Stimulated activated naive CD8-positive, alpha-beta T cell treated with anti-CD3 and anti-CD28 coated beads, Interleukin-15, amount 100 ng/mL, for 72 hours (primary cell): Measurements from ENCODE around the gene C1orf210.
A peak's percentile ranks its signal among the peaks of the same experiment; 100 is the strongest.

Source experiments
- ATAC-seq: fragments of 150-1000 bp; cut with Tn5 transposase; 2 replicates; pipeline ENCODE4 v1.10.0; 2021; ENCODE audit warnings: mild to moderate bottlenecking, moderate library complexity
- DNase-seq, 2 donors: peaks; one replicate each; pipeline ENCODE4 v3.0.0; 2021 to 2022
- H3K27ac Mint-ChIP-seq, 2 donors: one replicate each; pipeline ENCODE4 v1.8.0; 2022; ENCODE audit warnings: mild to moderate bottlenecking in 2 of 2, mixed read lengths in 2 of 2, moderate library complexity in 2 of 2
- H3K27me3 Mint-ChIP-seq: one replicate; pipeline ENCODE4 v1.8.0; 2022; ENCODE audit warnings: mixed read lengths
- H3K4me1 Mint-ChIP-seq: one replicate; pipeline ENCODE4 v1.8.0; 2022; ENCODE audit warnings: mild to moderate bottlenecking, mixed read lengths
- H3K4me3 Mint-ChIP-seq, 2 donors: one replicate each; pipeline ENCODE4 v1.8.0; 2022; ENCODE audit warnings: mild to moderate bottlenecking in 2 of 2, mixed read lengths in 2 of 2, moderate library complexity in 1 of 2
- H3K9me3 Mint-ChIP-seq, 2 donors: one replicate each; pipeline ENCODE4 v1.8.0; 2022; ENCODE audit warnings: mixed read lengths in 2 of 2

C1orf210 gene

GRCh38 chr1:43288785-43289706 lies 3.7 kb upstream of the C1orf210 start:
- no peak overlapping the region for H3K27ac Mint-ChIP-seq
- H3K9me3 Mint-ChIP-seq: no peaks in the 10 kb centered on the region
- H3K27me3 Mint-ChIP-seq: peaks cover 13% of the 10 kb centered on the region
- H3K4me1 Mint-ChIP-seq: no peaks in the 10 kb centered on the region
- ATAC-seq (no peak), DNase-seq (no peak)
- H3K4me3 Mint-ChIP-seq: no peak overlapping the region

DNA sequence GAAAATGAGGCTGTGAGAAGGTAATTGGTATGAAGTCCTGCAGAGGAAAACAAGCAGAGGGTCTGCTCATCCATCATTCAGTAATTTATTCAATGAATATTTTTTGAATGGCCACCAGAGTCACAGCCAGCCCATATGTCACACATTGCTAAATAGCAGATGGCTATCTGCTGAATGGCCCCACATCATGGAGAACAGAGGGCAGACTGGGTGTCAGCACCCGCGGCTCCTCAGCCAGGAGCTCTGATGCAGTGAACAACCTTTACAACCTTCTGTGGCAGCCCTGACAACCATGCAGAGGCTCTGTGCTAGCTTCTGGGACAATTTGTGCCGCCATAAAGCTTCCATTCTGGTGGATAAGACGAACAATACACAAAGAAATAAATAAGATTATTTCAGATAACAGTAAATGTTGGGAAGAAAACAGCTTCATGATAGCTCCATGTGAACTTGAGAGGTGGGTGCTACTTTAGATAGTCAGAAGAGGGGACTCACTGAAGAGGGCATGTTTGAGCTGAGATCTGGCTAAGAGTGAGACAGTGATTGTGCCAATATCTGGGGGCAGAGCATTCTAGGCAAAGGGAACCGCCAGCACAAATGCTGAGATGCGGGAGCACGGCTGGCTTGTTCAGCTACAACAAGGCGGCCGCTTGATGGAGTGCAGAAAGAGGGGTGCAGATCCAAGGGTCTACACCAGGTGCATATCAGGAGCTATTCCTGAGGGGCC lies 2.8 kb upstream of the C1orf210 start:
- ATAC-seq: no peak
- no peak for DNase-seq
- Mint-ChIP-seq H3K4me3 (no peak overlapping the region), H3K27me3 (peaks cover 13% of the 10 kb centered on the region), H3K4me1 (peaks cover 1% of the 10 kb centered on the region), H3K9me3 (no peaks in the 10 kb centered on the region), H3K27ac (no peak overlapping the region)

DNA sequence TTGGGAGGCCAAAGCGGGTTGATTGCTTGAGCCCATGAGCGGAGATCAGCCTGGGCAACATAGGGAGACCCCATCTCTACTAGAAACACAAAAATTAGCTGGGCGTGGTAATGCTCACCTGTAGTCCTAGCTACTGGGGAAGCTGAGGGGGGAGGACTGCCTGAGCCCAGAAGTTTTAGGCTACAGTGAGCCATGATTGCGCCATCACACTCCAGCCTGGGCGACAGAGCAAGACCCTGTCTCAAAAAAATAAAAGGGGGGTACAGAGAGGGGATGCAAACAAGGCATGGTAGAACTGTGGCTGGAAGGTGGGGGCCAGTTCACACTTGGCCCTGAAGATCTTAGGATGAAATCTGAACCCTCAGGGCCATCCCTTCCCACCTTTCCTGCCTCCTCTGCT lies 1.2 kb upstream of the C1orf210 start:
- Mint-ChIP-seq H3K27me3 (peaks cover 13% of the 10 kb centered on the region), H3K27ac (no peak overlapping the region), H3K4me3 (no peak overlapping the region), H3K4me1 (peaks cover 13% of the 10 kb centered on the region), H3K9me3 (no peaks in the 10 kb centered on the region)
- DNase-seq (no peak), ATAC-seq (no peak)

GRCh38 chr1:43286115-43286514 lies 734 bp upstream of the C1orf210 start:
- ATAC-seq (no peak), DNase-seq (no peak)
- Mint-ChIP-seq H3K27ac (no peak overlapping the region), H3K9me3 (no peaks in the 10 kb centered on the region), H3K4me1 (peaks cover 13% of the 10 kb centered on the region), H3K4me3 (no peak overlapping the region), H3K27me3 (peaks cover 13% of the 10 kb centered on the region)

GRCh38 chr1:43284546-43285110 lies 753 bp downstream of the C1orf210 start:
- H3K4me3 Mint-ChIP-seq: no peak overlapping the region
- no peaks in the 10 kb centered on the region for H3K9me3 Mint-ChIP-seq
- H3K4me1 Mint-ChIP-seq: peaks cover 13% of the 10 kb centered on the region
- peaks cover 19% of the 10 kb centered on the region for H3K27me3 Mint-ChIP-seq
- ATAC-seq (no peak), DNase-seq (no peak)
- H3K27ac Mint-ChIP-seq: no peak overlapping the region

DNA sequence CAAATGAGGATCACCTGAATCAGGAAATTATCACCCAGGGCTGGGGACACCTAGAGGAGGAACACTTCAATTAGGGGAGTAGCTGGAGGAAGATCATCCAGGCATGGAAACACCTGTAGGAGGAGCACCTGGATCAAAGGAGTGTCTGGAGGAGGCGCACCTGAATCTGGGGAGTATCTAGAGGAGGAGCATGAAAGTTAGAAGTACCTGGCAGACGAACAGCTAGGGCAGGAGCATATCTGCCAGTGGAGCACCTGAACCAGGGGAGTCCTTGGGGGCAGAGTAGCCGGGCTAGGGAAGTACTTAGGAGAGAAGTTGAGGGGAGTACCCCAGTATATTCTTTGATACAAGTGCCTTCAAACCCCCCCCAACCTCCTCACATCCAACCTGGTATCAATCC lies 1.3 kb downstream of the C1orf210 start:
- H3K9me3 Mint-ChIP-seq: no peaks in the 10 kb centered on the region
- no peak for ATAC-seq
- H3K4me3 Mint-ChIP-seq: no peak overlapping the region
- no peak for DNase-seq
- peaks cover 20% of the 10 kb centered on the region for H3K27me3 Mint-ChIP-seq
- peaks cover 13% of the 10 kb centered on the region for H3K4me1 Mint-ChIP-seq
- peak overlapping the region in 1 of 2 donors; percentile 41 for H3K27ac Mint-ChIP-seq

DNA sequence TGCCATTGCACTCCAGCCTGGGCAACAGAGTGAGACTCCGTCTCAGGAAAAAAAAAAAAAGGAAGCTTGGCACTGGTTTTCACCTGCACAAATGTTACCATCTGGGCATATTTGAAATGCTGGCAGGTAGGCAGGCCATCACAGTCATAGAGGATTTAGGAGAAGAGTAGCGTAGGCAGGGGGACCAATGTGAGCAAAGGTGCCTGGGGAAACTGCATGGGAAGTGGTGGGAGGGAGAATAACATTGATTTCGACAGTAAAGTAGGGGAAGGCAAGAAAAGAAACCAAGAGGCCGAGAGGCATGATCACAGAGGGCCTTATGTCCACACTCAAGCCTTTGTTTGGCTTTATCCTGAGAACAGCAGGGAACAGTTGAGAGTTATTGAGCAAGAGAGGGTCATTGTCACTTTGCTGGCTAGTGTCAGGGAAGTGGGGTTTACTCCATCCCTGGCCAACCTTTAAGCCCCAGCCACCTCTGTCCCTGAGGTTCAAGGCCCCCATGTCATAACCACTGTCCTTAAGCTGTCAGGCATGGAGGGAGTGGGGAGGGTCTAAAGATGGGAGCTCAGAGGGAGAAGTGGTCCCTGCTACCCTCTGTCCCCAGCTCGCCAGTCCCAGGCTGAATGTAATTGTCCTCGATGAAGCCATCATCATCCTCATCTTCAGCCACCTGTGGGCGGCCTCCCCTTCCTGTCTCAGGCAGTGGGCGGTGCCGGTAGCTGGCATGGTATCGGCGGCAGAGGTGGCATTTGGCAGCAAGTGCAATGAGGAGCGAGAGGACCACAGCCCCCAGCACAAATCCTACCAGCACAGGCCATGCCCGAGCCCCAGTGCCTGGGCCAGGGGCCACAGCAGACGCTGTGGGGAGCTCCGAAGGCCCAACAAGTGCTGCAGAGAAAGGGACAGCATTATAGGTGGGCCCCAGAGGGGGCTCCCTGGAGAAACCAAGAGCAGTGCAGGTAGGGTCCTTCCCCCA lies 2.9 kb downstream of the C1orf210 start:
- no peak for DNase-seq
- Mint-ChIP-seq H3K4me3 (no peak overlapping the region), H3K9me3 (no peaks in the 10 kb centered on the region), H3K27ac (peak overlapping the region in 1 of 2 donors; percentile 91), H3K4me1 (peaks cover 13% of the 10 kb centered on the region), H3K27me3 (peaks cover 14% of the 10 kb centered on the region)
- no peak for ATAC-seq

DNA sequence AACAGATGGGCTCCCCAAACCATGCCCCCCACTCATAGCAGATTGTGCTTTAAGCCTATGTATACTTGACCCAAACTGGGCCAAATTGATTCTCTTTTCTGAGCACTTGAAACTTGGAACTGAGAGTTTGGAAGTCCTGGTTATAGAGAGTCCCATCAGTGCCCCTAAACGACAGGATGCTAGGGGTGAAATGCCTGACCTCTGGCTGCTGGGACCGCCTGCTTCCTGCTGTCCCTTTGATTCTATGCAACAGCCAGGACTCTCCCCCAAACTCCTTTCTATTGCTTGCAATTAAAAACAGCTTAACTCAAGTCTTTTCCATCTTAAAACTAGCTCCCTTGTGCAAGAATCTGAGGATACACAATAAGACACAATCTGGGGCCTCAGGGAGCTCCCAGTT lies 4.7 kb downstream of the C1orf210 start:
- peaks cover 13% of the 10 kb centered on the region for H3K4me1 Mint-ChIP-seq
- no peaks in the 10 kb centered on the region for H3K9me3 Mint-ChIP-seq
- ATAC-seq: no peak
- no peak overlapping the region for H3K4me3 Mint-ChIP-seq
- peaks cover 18% of the 10 kb centered on the region for H3K27me3 Mint-ChIP-seq
- DNase-seq: no peak
- H3K27ac Mint-ChIP-seq: no peak overlapping the region

DNA sequence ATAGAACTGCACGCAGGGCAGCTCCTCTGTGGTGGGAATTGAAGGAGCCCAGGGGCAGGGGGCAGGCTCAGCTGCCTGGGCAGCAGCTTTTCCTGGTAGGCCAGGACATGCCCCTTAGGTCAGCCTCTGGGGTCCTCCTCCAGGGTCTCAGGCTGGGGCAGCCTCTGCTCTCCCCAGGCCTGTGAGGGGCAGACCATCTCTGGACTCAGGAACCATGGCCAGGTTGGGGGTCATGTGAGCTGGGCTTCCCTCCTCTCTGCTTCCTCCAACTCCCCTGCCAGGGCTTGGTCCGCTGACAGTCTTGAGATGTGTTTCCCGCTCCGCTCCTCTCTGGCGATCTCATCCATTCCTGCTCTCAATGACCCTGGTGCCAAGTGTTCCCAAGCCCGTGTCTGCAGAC lies 5.7 kb downstream of the C1orf210 start:
- ATAC-seq (no peak), DNase-seq (no peak)
- Mint-ChIP-seq H3K27me3 (peaks cover 18% of the 10 kb centered on the region), H3K4me1 (peaks cover 20% of the 10 kb centered on the region), H3K27ac (peak overlapping the region; percentile 14 to 63), H3K4me3 (no peak overlapping the region), H3K9me3 (peaks cover 4 to 8% of the 10 kb centered on the region in 2 donors)

GRCh38 chr1:43279161-43279560 lies 6.2 kb downstream of the C1orf210 start:
- H3K27ac Mint-ChIP-seq: peak overlapping the region in 1 of 2 donors; percentile 44
- DNase-seq: no peak
- peaks cover 8 to 13% of the 10 kb centered on the region in 2 donors for H3K9me3 Mint-ChIP-seq
- no peak overlapping the region for H3K4me3 Mint-ChIP-seq
- no peak for ATAC-seq
- peaks cover 18% of the 10 kb centered on the region for H3K27me3 Mint-ChIP-seq
- H3K4me1 Mint-ChIP-seq: peaks cover 25% of the 10 kb centered on the region

DNA sequence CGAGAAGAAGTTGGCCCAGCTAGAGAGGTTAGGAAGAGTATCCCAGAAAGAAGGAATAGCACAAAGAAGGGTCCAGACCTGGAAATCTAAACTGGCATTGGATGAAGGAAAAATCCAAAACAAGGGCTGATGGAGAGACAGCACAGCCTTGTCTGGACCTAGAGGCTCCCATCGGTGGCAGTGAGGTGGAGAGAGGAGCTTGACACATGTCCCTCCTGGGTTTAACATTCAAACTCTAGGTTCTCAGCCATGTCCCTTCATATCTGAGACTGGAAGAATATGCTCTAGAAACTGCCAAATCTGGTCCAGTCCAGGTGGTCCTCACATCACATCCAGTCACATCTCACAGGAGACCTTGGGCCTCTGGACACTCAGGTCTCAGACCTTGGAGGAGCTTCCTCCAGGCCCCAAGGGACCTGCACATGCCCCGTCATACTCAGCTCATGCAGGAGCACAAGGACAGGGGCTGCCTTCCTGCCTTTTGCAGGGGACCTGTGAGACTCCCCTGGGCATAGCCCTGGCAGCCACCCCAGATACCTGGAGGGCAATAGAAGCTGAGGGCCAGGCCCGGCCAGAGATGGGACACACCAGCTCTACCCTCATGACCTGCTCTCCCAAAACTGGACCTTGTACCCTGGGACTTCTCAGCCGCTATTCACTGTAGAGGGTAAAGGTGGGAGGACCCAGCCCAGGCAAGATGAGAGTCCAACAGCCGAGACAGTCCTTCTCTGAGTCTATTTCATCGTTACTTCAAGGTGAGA lies 8.1 kb downstream of the C1orf210 start:
- no peak for DNase-seq
- ATAC-seq: no peak
- Mint-ChIP-seq H3K27me3 (peaks cover 18% of the 10 kb centered on the region), H3K9me3 (peaks cover 8 to 13% of the 10 kb centered on the region in 2 donors), H3K27ac (peak overlapping the region in 1 of 2 donors; percentile 60), H3K4me3 (no peak overlapping the region), H3K4me1 (peaks cover 16% of the 10 kb centered on the region)

DNA sequence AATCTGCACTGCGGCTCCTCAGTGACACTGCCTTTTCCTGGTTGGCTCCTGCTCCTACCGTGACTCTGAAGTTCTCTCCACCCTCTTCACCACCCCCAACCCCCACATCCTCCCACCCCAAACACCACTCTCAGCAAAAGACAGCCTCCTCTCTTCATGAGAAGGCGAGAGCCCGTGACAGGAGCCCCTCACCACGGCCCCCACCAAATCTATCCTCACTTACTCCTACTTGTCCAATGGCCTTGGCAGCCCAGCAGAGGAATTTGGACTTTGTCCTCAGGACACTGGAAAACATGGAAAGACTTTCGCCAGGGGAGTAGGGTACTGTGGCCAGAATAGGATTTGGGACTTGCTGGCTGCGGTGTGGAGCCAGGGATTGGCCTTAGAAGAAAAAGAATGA lies 8.7 kb downstream of the C1orf210 start:
- peaks cover 8 to 13% of the 10 kb centered on the region in 2 donors for H3K9me3 Mint-ChIP-seq
- peaks cover 14% of the 10 kb centered on the region for H3K4me1 Mint-ChIP-seq
- ATAC-seq: no peak
- peak overlapping the region in 1 of 2 donors; percentile 60 for H3K27ac Mint-ChIP-seq
- no peak for DNase-seq
- no peak overlapping the region for H3K4me3 Mint-ChIP-seq
- peaks cover 23% of the 10 kb centered on the region for H3K27me3 Mint-ChIP-seq

DNA sequence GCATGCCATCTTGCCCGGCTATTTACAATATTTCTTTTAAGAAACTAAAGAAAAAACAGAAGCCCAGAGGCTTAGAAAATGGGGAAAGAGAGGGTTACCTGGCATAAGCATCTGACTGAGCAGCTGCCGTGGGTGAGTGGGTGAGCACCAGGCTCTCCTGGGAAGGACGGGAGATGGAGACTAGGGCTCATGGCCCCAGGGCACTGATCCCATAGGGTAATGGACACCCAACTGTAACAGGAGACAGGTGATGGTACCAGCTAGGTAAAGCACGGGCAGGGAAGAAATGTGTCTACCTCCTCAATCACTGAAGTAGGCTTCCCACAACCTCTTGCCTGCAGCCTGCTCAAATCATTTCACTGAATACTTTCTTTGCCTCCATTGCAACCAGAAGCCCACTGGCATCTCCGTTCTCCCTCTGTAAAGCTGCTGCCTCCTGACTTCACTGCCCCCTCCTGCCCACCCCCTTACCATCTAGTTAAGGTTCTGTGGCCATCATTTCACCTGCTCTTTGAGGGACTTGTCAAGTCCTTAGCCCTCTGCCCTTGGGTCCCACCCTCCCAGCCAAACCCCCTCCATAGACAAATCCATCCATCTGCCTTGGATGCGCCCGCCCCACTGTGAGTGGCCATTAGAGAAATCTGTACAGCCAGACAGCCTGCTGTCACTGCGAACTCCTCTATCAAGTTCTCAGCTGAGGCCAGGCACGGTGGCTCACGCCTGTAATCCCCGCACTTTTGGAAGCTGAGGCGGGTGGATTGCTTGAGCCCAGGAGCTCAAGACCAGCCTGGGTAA lies 9.4 kb downstream of the C1orf210 start:
- H3K27me3 Mint-ChIP-seq: peaks cover 29% of the 10 kb centered on the region

DNA sequence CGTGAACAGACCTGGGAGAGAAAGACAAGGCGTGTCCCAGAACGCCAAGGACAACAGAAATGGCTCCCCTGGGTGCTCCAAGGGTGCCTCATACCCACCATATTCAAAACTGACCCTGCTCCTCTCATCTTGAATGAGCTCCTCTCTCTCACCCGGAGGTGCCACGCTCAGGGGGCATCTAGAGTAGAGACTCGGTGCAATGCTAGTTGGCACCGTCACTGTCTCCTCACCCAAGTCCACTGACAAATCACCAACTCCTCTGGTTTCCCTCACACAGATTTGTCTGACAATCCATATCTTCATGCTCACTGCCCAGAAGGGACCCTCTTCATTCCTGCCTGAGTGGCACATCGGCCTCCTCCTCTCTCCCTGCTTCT lies 10.6 kb downstream of the C1orf210 start:
- Mint-ChIP-seq H3K4me1 (peaks cover 32% of the 10 kb centered on the region), H3K9me3 (peaks cover 8 to 13% of the 10 kb centered on the region in 2 donors), H3K27me3 (peaks cover 35% of the 10 kb centered on the region), H3K27ac (peak overlapping the region; percentile 99 to 100), H3K4me3 (peak overlapping the region; percentile 73 to 82)
- DNase-seq (no peak), ATAC-seq (no peak)

More for the DNA sequence above, 9.4 kb downstream of the C1orf210 start:
- ATAC-seq: no peak
- no peak for DNase-seq
- peak overlapping the region; percentile 27 to 85 for H3K27ac Mint-ChIP-seq
- H3K4me3 Mint-ChIP-seq: no peak overlapping the region
- peaks cover 20% of the 10 kb centered on the region for H3K4me1 Mint-ChIP-seq
- peaks cover 8 to 13% of the 10 kb centered on the region in 2 donors for H3K9me3 Mint-ChIP-seq
